ENCODE results near the gene ACAN.

The ACAN gene

GRCh38 chr15:88902846-88903245 is 99.6 kb downstream of the ACAN start:
- no peaks in the 10 kb centered on the region for H3K9me3 ChIP-seq
- H3K27me3 ChIP-seq: no peaks in the 10 kb centered on the region
- TF ChIP-seq, protein P1, sequence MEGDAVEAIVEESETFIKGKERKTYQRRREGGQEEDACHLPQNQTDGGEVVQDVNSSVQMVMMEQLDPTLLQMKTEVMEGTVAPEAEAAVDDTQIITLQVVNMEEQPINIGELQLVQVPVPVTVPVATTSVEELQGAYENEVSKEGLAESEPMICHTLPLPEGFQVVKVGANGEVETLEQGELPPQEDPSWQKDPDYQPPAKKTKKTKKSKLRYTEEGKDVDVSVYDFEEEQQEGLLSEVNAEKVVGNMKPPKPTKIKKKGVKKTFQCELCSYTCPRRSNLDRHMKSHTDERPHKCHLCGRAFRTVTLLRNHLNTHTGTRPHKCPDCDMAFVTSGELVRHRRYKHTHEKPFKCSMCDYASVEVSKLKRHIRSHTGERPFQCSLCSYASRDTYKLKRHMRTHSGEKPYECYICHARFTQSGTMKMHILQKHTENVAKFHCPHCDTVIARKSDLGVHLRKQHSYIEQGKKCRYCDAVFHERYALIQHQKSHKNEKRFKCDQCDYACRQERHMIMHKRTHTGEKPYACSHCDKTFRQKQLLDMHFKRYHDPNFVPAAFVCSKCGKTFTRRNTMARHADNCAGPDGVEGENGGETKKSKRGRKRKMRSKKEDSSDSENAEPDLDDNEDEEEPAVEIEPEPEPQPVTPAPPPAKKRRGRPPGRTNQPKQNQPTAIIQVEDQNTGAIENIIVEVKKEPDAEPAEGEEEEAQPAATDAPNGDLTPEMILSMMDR (IDR thresholded peaks at IDR 0.05; ENCODE audit: low read depth, low read length): no peak
- no peak overlapping the region for H3K4me3 ChIP-seq (ENCODE audit: low read depth, low read length)
- no peaks in the 10 kb centered on the region for H3K36me3 ChIP-seq
- DNase-seq: no peak
- H3K4me1 ChIP-seq: peaks cover under 1% of the 10 kb centered on the region; the same call in 1 of the 2 replicates

DNA sequence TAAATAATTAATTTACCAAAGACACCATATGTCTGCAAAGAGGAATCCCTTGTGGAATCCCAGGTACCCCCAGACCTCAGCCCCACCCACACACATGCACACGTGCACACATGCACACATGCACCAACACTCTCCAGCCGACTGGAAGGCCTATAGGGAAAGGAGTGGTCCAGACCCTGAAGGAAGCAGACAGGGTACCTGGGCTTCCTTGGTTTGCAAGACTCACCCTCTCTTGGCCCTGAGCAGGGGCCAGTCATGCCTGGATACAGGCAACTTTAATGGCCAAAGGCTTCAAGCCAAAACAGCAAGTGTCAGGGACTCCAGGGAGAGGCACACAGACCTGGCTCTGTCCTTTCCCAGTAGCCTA is 101.0 kb downstream of the ACAN start:
- H3K4me3 ChIP-seq (ENCODE audit: low read depth, low read length): no peak overlapping the region
- no peaks in the 10 kb centered on the region for H3K36me3 ChIP-seq
- DNase-seq: no peak

GRCh38 chr15:88904624-88905327 is 101.5 kb downstream of the ACAN start:
- Histone ChIP-seq H3K4me3 (ENCODE audit: low read depth, low read length) (no peak overlapping the region), H3K36me3 (no peaks in the 10 kb centered on the region), H3K9me3 (no peaks in the 10 kb centered on the region), H3K27me3 (no peaks in the 10 kb centered on the region), H3K4me1 (no peaks in the 10 kb centered on the region; the same call in 1 of the 2 replicates)
- peak; percentile 83 for DNase-seq
- TF ChIP-seq, protein P1 (IDR thresholded peaks at IDR 0.05; ENCODE audit: low read depth, low read length): peak; percentile 99

More for the DNA sequence above, 101.0 kb downstream of the ACAN start:
- TF ChIP-seq, protein P1 (IDR thresholded peaks at IDR 0.05; ENCODE audit: low read depth, low read length): no peak
- no peaks in the 10 kb centered on the region for H3K27me3 ChIP-seq
- no peaks in the 10 kb centered on the region; the same call in 1 of the 2 replicates for H3K4me1 ChIP-seq
- no peaks in the 10 kb centered on the region for H3K9me3 ChIP-seq

DNA sequence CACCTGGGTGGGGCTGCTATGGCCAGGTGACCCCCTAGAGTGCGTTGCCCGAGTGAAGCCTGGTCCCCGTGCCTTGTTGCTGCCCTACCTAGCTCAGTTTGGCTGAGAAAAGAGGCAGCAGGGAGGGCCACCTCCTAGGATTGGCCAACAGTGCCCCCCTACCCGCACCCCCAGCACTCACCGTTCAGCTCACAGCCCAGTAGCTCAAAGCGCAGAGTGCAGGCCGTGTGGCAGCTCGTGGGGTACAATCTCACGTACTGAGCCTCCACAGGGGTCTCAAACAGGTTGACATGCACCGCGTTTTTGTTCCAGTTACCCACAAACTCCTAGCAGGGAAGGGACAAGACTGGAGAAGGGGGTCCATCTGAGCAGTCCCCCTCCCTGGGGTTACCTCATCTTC is 102.3 kb downstream of the ACAN start:
- Histone ChIP-seq H3K4me1 (no peaks in the 10 kb centered on the region; the same call in 1 of the 2 replicates), H3K36me3 (no peaks in the 10 kb centered on the region), H3K4me3 (ENCODE audit: low read depth, low read length) (no peak overlapping the region), H3K27me3 (no peaks in the 10 kb centered on the region), H3K9me3 (no peaks in the 10 kb centered on the region)
- TF ChIP-seq, protein P1 (IDR thresholded peaks at IDR 0.05; ENCODE audit: low read depth, low read length): no peak
- DNase-seq: no peak

DNA sequence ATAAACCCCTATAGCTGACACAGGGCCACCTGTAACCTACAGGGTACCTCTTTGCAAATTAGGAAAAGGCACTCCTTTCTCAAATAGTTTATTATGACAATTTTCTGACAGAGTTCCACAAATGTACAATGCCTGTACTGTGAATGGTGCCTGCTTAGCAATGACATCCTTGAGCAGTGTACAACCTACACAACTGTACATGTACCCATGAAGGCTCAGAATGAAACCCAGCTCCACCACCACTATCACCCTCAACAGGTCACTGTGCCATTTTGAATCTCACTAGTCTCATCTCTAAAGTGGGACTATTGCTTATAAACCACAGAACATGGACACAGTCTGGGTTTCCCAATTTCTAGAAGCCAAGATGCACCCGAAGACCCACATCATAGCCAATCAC is 102.9 kb downstream of the ACAN start:
- no peak overlapping the region for H3K4me3 ChIP-seq (ENCODE audit: low read depth, low read length)
- H3K36me3 ChIP-seq: no peaks in the 10 kb centered on the region
- TF ChIP-seq, protein P1 (IDR thresholded peaks at IDR 0.05; ENCODE audit: low read depth, low read length): no peak
- no peaks in the 10 kb centered on the region for H3K9me3 ChIP-seq
- H3K27me3 ChIP-seq: no peaks in the 10 kb centered on the region
- no peak for DNase-seq
- no peaks in the 10 kb centered on the region; the same call in 1 of the 2 replicates for H3K4me1 ChIP-seq

- no peaks in the 10 kb centered on the region for H3K27me3 ChIP-seq
- H3K4me3 ChIP-seq (ENCODE audit: low read depth, low read length): no peak overlapping the region
- H3K4me1 ChIP-seq: no peaks in the 10 kb centered on the region; the same call in 1 of the 2 replicates
- TF ChIP-seq, protein P1 (IDR thresholded peaks at IDR 0.05; ENCODE audit: low read depth, low read length): no peak
- no peak for DNase-seq
- H3K9me3 ChIP-seq: no peaks in the 10 kb centered on the region
- H3K36me3 ChIP-seq: no peaks in the 10 kb centered on the region
These were observed 103.3 kb downstream of the ACAN start for GRCh38 chr15:88906551-88906950.
